ENCODE data around the gene NKD1. TPM values are rescaled to one million over a fixed set of nuclear protein-coding genes. Genes with fewer than 3 reads are reported as not detected.

NKD1 gene
- total RNA-seq, 1 donor from 2014 or later = 31.3 TPM

GRCh38 chr16:50587543-50587942 lies 39.3 kb downstream of the NKD1 start:
- H3K9me3 Mint-ChIP-seq (ENCODE audit: unreplicated experiment) = no peaks in the 10 kb centered on the region
- DNase-seq = no peak
- no peak overlapping the region for H3K4me3 Mint-ChIP-seq (ENCODE audit: unreplicated experiment)
- peaks cover 3% of the 10 kb centered on the region for H3K27me3 Mint-ChIP-seq (ENCODE audit: unreplicated experiment)
- peaks cover 3% of the 10 kb centered on the region for H3K4me1 Mint-ChIP-seq (ENCODE audit: low read depth, unreplicated experiment)
- no peak overlapping the region for H3K27ac Mint-ChIP-seq (ENCODE audit: unreplicated experiment)
- no peaks in the 10 kb centered on the region for H3K36me3 Mint-ChIP-seq (ENCODE audit: unreplicated experiment)
- TF ChIP-seq CTCF (IDR thresholded peaks at IDR 0.05; ENCODE audit: partially characterized antibody, unreplicated experiment) = no peak

- Mint-ChIP-seq H3K27me3 (ENCODE audit: unreplicated experiment) (peaks cover 3% of the 10 kb centered on the region), H3K36me3 (ENCODE audit: unreplicated experiment) (no peaks in the 10 kb centered on the region), H3K4me1 (ENCODE audit: low read depth, unreplicated experiment) (peaks cover 5% of the 10 kb centered on the region), H3K4me3 (ENCODE audit: unreplicated experiment) (no peak overlapping the region), H3K9me3 (ENCODE audit: unreplicated experiment) (peaks cover 1% of the 10 kb centered on the region), H3K27ac (ENCODE audit: unreplicated experiment) (no peak overlapping the region)
- TF ChIP-seq CTCF (IDR thresholded peaks at IDR 0.05; ENCODE audit: partially characterized antibody, unreplicated experiment) = no peak
- DNase-seq = no peak
Observed at GRCh38 chr16:50588276-50588675, 40.1 kb downstream of the NKD1 start.

- peaks cover 5% of the 10 kb centered on the region for H3K4me1 Mint-ChIP-seq (ENCODE audit: low read depth, unreplicated experiment)
- H3K27ac Mint-ChIP-seq (ENCODE audit: unreplicated experiment) = no peak overlapping the region
- TF ChIP-seq CTCF (IDR thresholded peaks at IDR 0.05; ENCODE audit: partially characterized antibody, unreplicated experiment) = no peak
- H3K36me3 Mint-ChIP-seq (ENCODE audit: unreplicated experiment) = no peaks in the 10 kb centered on the region
- peaks cover 1% of the 10 kb centered on the region for H3K9me3 Mint-ChIP-seq (ENCODE audit: unreplicated experiment)
- no peak for DNase-seq
- no peak overlapping the region for H3K4me3 Mint-ChIP-seq (ENCODE audit: unreplicated experiment)
- H3K27me3 Mint-ChIP-seq (ENCODE audit: unreplicated experiment) = no peaks in the 10 kb centered on the region
Observed at GRCh38 chr16:50591209-50591608, 43.0 kb downstream of the NKD1 start.

GRCh38 chr16:50591800-50592771 lies 43.9 kb downstream of the NKD1 start:
- Mint-ChIP-seq H3K9me3 (ENCODE audit: unreplicated experiment) (peaks cover 3% of the 10 kb centered on the region), H3K27ac (ENCODE audit: unreplicated experiment) (no peak overlapping the region), H3K4me1 (ENCODE audit: low read depth, unreplicated experiment) (peaks cover 5% of the 10 kb centered on the region), H3K27me3 (ENCODE audit: unreplicated experiment) (no peaks in the 10 kb centered on the region), H3K4me3 (ENCODE audit: unreplicated experiment) (no peak overlapping the region), H3K36me3 (ENCODE audit: unreplicated experiment) (no peaks in the 10 kb centered on the region)
- no peak for TF ChIP-seq CTCF (IDR thresholded peaks at IDR 0.05; ENCODE audit: partially characterized antibody, unreplicated experiment)
- DNase-seq = no peak

- Mint-ChIP-seq H3K4me3 (ENCODE audit: unreplicated experiment) (no peak overlapping the region), H3K27ac (ENCODE audit: unreplicated experiment) (no peak overlapping the region), H3K9me3 (ENCODE audit: unreplicated experiment) (peaks cover 3% of the 10 kb centered on the region), H3K27me3 (ENCODE audit: unreplicated experiment) (no peaks in the 10 kb centered on the region), H3K4me1 (ENCODE audit: low read depth, unreplicated experiment) (peaks cover 5% of the 10 kb centered on the region), H3K36me3 (ENCODE audit: unreplicated experiment) (no peaks in the 10 kb centered on the region)
- no peak for TF ChIP-seq CTCF (IDR thresholded peaks at IDR 0.05; ENCODE audit: partially characterized antibody, unreplicated experiment)
- DNase-seq = no peak
Observed at GRCh38 chr16:50592996-50593395, 44.8 kb downstream of the NKD1 start.
